Ammon's horn (tissue), 1 donor: ENCODE measurements around the gene IRF5.
"Not testable (repeated sequence)": the region's sequence is repeated elsewhere in the genome, so short reads cannot be mapped to it uniquely, and the experiment has no call there.

Source experiments
- DNase-seq: peaks from one replicate; pipeline ENCODE4 v3.0.0-alpha.2; 2016; ENCODE audit warnings: low spot score

Gene IRF5

GRCh38 chr7:128968624-128969023 is 30.9 kb downstream of the IRF5 start:
- no peak for DNase-seq

GRCh38 chr7:128974241-128974934 is 36.7 kb downstream of the IRF5 start:
- no peak for DNase-seq

- no peak for DNase-seq
These were observed 44.4 kb downstream of the IRF5 start for GRCh38 chr7:128982105-128982504.

GRCh38 chr7:128985660-128986059 is 47.9 kb downstream of the IRF5 start:
- DNase-seq = no peak

GRCh38 chr7:128986609-128987008 is 48.9 kb downstream of the IRF5 start:
- peak; percentile 35 for DNase-seq

GRCh38 chr7:128988372-128988771 is 50.6 kb downstream of the IRF5 start:
- no peak for DNase-seq

- DNase-seq = no peak
These were observed 52.2 kb downstream of the IRF5 start for GRCh38 chr7:128989961-128990360.

- DNase-seq = no peak
These were observed 55.7 kb downstream of the IRF5 start for GRCh38 chr7:128993419-128993818.

GRCh38 chr7:128994560-128994959 is 56.8 kb downstream of the IRF5 start:
- not testable (repeated sequence) for DNase-seq

- no peak for DNase-seq
These were observed 59.5 kb downstream of the IRF5 start for GRCh38 chr7:128997181-128997580.
